ENCODE data around the gene ATP6V0D1.

GRCh38 chr16:67474551-67475455, 6.2 kb downstream of the ATP6V0D1 start:
- no peak for TF ChIP-seq ZNF274 (IDR thresholded peaks at IDR 0.05; ENCODE audit: low read depth, low read length)
- TF ChIP-seq YY1 (IDR thresholded peaks at IDR 0.05; ENCODE audit: insufficient read depth, insufficient read length): no peak
- no peak for TF ChIP-seq SUZ12 (IDR thresholded peaks at IDR 0.05; ENCODE audit: extremely low read depth, insufficient read depth, insufficient read length)

Measured in NT2/D1 (cell line).